Measurements from ENCODE around the gene FAM25G. TPM values are rescaled to one million over a fixed set of nuclear protein-coding genes. Genes with fewer than 3 reads are reported as not detected.
A peak's percentile ranks its signal among the peaks of the same experiment; 100 is the strongest.

FAM25G gene
- total RNA-seq, 4 donors from 2014 or later: 26.2 to 41.8 (median 35.9) TPM

DNA sequence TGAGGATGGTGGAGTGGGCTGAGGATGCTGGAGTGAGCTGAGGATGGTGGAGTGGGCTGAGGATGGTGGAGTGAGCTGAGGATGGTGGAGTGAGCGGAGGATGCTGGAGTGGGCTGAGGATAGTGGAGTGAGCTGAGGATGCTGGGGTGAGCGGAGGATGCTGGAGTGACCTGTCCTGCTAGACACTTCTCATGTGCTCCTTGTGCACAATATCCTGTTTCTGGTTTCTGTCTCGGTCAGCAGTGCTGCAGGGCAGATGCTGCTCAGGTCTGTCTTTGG lies 36.8 kb downstream of the FAM25G start:
- DNase-seq (ENCODE audit: low spot score in 2 of 2): no peak
- Histone ChIP-seq H3K4me3 (no peak overlapping the region), H3K36me3 (no peaks in the 10 kb centered on the region), H3K4me1 (no peaks in the 10 kb centered on the region), H3K27me3 (peaks cover 3% of the 10 kb centered on the region), H3K9me3 (no peaks in the 10 kb centered on the region), H3K27ac (no peak overlapping the region)
- TF ChIP-seq EP300 (IDR thresholded peaks at IDR 0.05) (no peak), POLR2A (IDR thresholded peaks at IDR 0.05) (no peak), POLR2AphosphoS5 (IDR thresholded peaks at IDR 0.05) (no peak)
- TF ChIP-seq, protein P1, sequence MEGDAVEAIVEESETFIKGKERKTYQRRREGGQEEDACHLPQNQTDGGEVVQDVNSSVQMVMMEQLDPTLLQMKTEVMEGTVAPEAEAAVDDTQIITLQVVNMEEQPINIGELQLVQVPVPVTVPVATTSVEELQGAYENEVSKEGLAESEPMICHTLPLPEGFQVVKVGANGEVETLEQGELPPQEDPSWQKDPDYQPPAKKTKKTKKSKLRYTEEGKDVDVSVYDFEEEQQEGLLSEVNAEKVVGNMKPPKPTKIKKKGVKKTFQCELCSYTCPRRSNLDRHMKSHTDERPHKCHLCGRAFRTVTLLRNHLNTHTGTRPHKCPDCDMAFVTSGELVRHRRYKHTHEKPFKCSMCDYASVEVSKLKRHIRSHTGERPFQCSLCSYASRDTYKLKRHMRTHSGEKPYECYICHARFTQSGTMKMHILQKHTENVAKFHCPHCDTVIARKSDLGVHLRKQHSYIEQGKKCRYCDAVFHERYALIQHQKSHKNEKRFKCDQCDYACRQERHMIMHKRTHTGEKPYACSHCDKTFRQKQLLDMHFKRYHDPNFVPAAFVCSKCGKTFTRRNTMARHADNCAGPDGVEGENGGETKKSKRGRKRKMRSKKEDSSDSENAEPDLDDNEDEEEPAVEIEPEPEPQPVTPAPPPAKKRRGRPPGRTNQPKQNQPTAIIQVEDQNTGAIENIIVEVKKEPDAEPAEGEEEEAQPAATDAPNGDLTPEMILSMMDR (IDR thresholded peaks at IDR 0.05): no peak
- 86% methylated on average over 3 of the region's 3 CpGs for WGBS

DNA sequence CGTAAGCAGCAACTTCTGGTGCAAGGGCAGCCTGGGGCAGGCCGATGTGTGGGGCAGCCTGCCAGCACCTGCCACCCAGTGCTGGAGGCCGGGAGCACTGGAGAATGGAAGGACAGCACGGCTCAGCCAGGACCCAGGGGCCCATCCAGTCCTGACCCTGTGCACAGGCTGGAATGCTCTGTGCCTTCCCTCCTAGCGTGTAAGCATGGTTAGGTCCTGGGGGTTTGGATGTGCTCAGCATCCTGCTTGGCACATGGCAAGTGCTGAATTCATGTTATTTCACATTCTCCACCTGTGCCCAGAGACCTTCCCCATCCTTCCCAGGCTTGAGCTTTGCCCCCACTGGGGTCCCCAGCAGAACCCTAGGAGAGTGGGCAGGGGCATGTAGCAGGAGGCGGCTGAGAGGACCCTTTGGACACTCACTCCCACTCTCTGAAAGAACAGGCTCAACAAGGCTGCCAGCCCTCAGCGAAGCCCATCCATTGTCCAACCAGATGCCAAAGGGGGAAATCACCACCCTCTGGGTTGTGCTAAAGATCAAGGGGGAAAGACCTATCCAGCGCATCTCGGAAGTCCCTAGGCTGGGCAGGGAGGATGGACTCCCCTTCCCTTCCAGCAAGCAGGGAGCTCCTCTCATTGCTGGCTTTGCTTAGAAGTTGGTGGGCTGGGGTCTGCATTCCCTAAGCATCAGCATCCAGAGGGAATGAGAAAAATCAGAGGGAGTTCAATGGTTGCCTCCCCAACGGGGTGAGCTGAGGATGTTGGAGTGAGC lies 37.3 kb downstream of the FAM25G start:
- DNase-seq (ENCODE audit: low spot score in 2 of 2): peak in 1 of 2 donors; percentile 58
- H3K4me3 ChIP-seq: no peak overlapping the region
- no peaks in the 10 kb centered on the region for H3K9me3 ChIP-seq
- TF ChIP-seq POLR2A (IDR thresholded peaks at IDR 0.05): no peak
- TF ChIP-seq, protein P1 (IDR thresholded peaks at IDR 0.05): no peak
- no peak for TF ChIP-seq POLR2AphosphoS5 (IDR thresholded peaks at IDR 0.05)
- no peak for TF ChIP-seq EP300 (IDR thresholded peaks at IDR 0.05)
- H3K27ac ChIP-seq: no peak overlapping the region
- WGBS: 86% methylated on average over 6 of the region's 10 CpGs
- H3K36me3 ChIP-seq: no peaks in the 10 kb centered on the region
- no peaks in the 10 kb centered on the region for H3K4me1 ChIP-seq
- H3K27me3 ChIP-seq: peaks cover 3% of the 10 kb centered on the region

DNA sequence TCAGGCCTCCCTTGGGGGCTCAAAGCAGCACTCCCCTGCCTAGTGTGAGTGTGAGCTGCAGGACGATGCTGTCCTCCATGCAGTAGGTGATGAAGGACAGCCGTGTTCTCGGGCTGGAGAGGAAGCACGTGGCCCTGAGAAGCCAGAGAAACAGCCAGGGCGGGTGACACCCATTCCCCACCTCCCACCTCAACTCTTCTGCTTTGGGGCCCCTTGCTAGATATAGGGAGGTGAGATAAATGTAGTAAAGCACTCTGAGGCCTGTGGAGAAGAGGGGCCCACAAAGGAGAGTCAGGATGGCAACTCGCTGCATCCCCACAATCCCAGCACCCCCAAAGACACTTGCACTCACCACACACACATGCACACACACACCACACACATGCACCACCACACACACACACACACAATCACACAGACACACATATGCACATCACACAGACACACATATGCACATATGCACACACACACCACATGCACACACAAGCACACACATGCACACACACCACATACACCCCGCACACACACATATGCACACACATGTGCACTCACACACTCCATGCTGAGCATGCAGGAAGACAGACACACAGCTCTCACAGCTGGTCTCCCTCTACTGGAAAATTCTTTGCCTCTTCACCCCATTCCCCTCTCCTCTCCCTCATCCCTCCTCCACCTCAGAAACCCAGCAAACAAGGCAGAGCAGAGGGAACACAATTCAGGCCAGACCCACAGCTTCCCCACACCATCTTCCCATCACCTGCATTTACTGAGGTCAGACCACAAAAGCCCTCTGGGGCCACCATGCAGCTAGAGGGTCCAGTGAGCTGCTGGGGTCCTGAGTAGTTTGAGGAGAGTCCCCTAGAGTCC lies 38.1 kb downstream of the FAM25G start:
- H3K4me3 ChIP-seq: no peak overlapping the region
- no peaks in the 10 kb centered on the region for H3K9me3 ChIP-seq
- 74% methylated on average over 6 of the region's 7 CpGs for WGBS
- H3K36me3 ChIP-seq: no peaks in the 10 kb centered on the region
- H3K27ac ChIP-seq: no peak overlapping the region
- DNase-seq (ENCODE audit: low spot score in 2 of 2): no peak
- no peaks in the 10 kb centered on the region for H3K4me1 ChIP-seq
- TF ChIP-seq EP300 (IDR thresholded peaks at IDR 0.05) (no peak), POLR2AphosphoS5 (IDR thresholded peaks at IDR 0.05) (no peak), POLR2A (IDR thresholded peaks at IDR 0.05) (no peak)
- TF ChIP-seq, protein P1 (IDR thresholded peaks at IDR 0.05): no peak
- peaks cover 3% of the 10 kb centered on the region for H3K27me3 ChIP-seq

DNA sequence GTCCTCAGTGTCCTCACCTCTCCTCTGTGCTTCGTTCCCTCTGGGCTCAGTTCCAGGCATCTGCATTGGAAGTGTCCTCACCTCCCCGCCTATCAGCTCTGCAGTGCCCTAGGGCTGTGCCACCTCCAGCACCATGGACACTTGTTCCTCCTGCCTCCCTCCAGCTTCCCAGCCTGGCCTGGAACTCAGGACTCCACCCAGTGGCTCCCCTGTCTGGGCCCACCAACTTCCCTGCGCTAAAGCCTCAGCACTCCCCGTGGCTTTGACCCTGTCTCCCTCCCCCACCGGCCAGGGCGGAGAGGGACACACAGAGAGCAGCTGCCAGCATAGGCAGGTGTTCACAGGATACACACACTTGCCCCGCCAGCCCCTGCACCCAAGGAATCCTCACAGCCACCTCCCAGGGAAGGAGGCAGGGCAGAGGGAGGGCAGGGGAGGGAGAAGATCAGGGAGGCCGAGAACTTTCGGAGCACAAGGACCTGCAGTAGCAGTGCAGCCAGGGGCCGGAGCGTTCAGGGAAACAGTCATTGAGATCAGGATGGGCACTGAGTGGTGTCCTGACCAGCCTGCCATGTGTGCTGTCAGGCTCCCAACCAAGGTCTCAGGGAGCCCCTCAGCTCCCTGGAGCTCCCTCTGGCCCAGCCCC lies 38.9 kb downstream of the FAM25G start:
- WGBS: 68% methylated on average over 9 of the region's 11 CpGs
- peak in 1 of 2 donors; percentile 74 for DNase-seq (ENCODE audit: low spot score in 2 of 2)
- Histone ChIP-seq H3K36me3 (no peaks in the 10 kb centered on the region), H3K27ac (no peak overlapping the region), H3K4me1 (no peaks in the 10 kb centered on the region), H3K4me3 (no peak overlapping the region), H3K9me3 (no peaks in the 10 kb centered on the region), H3K27me3 (peaks cover 3% of the 10 kb centered on the region)
- TF ChIP-seq, protein P1 (IDR thresholded peaks at IDR 0.05): no peak

DNA sequence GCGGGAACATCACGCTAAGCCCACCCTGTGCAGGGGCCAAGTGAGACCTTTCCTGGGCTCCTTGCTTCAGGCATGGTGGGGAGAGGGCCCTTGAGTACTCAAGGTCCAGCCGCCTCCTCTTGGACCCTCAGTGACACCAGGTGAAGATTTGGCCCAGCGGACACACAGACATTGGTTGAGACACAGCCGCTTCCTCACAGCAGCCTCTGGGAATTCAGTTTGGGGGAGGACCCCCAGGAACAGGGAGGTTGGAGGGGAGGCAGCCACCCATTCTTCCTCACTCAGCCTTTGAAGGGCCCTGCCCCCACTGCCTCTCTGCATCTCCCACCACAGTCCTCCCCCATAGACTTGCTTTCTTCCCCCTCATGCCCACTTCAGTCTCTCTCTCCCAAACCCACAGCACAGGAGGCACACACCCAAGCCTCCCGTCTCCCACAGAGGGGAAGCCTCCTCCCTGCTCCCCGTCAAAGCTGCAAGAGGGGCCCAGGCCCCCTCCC lies 39.5 kb downstream of the FAM25G start:
- H3K27me3 ChIP-seq: peaks cover 3% of the 10 kb centered on the region
- 83% methylated on average over 7 of the region's 7 CpGs for WGBS
- H3K4me3 ChIP-seq: no peak overlapping the region
- H3K27ac ChIP-seq: no peak overlapping the region
- H3K4me1 ChIP-seq: no peaks in the 10 kb centered on the region
- no peaks in the 10 kb centered on the region for H3K36me3 ChIP-seq
- peak in 1 of 2 donors; percentile 70 for DNase-seq (ENCODE audit: low spot score in 2 of 2)
- H3K9me3 ChIP-seq: no peaks in the 10 kb centered on the region
- no peak for TF ChIP-seq POLR2AphosphoS5 (IDR thresholded peaks at IDR 0.05)
- no peak for TF ChIP-seq POLR2A (IDR thresholded peaks at IDR 0.05)
- TF ChIP-seq, protein P1 (IDR thresholded peaks at IDR 0.05): no peak
- no peak for TF ChIP-seq EP300 (IDR thresholded peaks at IDR 0.05)
